Transverse colon (tissue), 4 donors: ENCODE measurements around the gene ZDHHC24.

Experiments
- EP300 ChIP-seq: sonication (generic); formaldehyde crosslinking; IDR thresholded peaks from one replicate; pipeline ENCODE4 v1.6.1; 2017; ENCODE audit warnings: antibody characterized with exemption, low read depth
- POLR2A ChIP-seq: fragments of 450-650 bp; IDR thresholded peaks from one replicate; pipeline ENCODE4 v1.6.1; 2016; ENCODE audit warnings: antibody characterized with exemption, mild to moderate bottlenecking, moderate library complexity
- POLR2AphosphoS5 ChIP-seq, 3 donors: sonication (generic); formaldehyde crosslinking; IDR thresholded peaks; one replicate each; pipeline ENCODE4 v1.6.1; 2016; ENCODE audit warnings: antibody characterized with exemption in 3 of 3
- TF ChIP-seq, protein P1 (sequence below), 5 experiments: fragments of 200-600 bp in 3 of 5; fragments of 450-650 bp in 2 of 5; sonication (generic) in 3 of 5; IDR thresholded peaks; 1 replicate in 2 of 5; 2 replicates in 3 of 5; pipeline ENCODE4 v1.5.1; 2016 to 2017; ENCODE audit warnings: antibody characterized with exemption in 5 of 5, inconsistent platforms in 3 of 5, mild to moderate bottlenecking in 2 of 5, moderate library complexity in 1 of 5

GRCh38 chr11:66557733-66558326 is 12.0 kb upstream of the ZDHHC24 start:
- TF ChIP-seq POLR2A, result no peak
- TF ChIP-seq, protein P1, sequence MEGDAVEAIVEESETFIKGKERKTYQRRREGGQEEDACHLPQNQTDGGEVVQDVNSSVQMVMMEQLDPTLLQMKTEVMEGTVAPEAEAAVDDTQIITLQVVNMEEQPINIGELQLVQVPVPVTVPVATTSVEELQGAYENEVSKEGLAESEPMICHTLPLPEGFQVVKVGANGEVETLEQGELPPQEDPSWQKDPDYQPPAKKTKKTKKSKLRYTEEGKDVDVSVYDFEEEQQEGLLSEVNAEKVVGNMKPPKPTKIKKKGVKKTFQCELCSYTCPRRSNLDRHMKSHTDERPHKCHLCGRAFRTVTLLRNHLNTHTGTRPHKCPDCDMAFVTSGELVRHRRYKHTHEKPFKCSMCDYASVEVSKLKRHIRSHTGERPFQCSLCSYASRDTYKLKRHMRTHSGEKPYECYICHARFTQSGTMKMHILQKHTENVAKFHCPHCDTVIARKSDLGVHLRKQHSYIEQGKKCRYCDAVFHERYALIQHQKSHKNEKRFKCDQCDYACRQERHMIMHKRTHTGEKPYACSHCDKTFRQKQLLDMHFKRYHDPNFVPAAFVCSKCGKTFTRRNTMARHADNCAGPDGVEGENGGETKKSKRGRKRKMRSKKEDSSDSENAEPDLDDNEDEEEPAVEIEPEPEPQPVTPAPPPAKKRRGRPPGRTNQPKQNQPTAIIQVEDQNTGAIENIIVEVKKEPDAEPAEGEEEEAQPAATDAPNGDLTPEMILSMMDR (IDR thresholded peaks at IDR 0.05), result no peak
- no peak for TF ChIP-seq POLR2AphosphoS5 (IDR thresholded peaks at IDR 0.05)
- no peak for TF ChIP-seq EP300
